Tibial nerve (tissue), 4 donors: Measurements from ENCODE around the gene MYH7.

Experiments used
- CTCF ChIP-seq, 5 experiments: fragments of 200-600 bp in 3 of 5; fragments of 450-650 bp in 2 of 5; sonication (generic) in 3 of 5; IDR thresholded peaks; one replicate each; pipeline ENCODE4 v1.5.1; 2016 to 2019; ENCODE audit warnings: antibody characterized with exemption in 5 of 5, mild to moderate bottlenecking in 3 of 5, moderate library complexity in 2 of 5
- EP300 ChIP-seq, 2 donors: sonication (generic); formaldehyde crosslinking; IDR thresholded peaks; one replicate each; pipeline ENCODE4 v1.6.1; 2017; ENCODE audit warnings: antibody characterized with exemption in 2 of 2, mild to moderate bottlenecking in 1 of 2
- POLR2A ChIP-seq, 2 donors: fragments of 450-650 bp; IDR thresholded peaks; one replicate each; pipeline ENCODE4 v1.6.1; 2017; ENCODE audit warnings: antibody characterized with exemption in 2 of 2, mild to moderate bottlenecking in 2 of 2, moderate library complexity in 2 of 2

GRCh38 chr14:23432102-23432925 is 3.1 kb downstream of the MYH7 start:
- TF ChIP-seq CTCF (IDR thresholded peaks at IDR 0.05) (no peak), POLR2A (IDR thresholded peaks at IDR 0.05) (no peak), EP300 (IDR thresholded peaks at IDR 0.05) (no peak)
